GM06990 (cell line): Measurements from ENCODE around the gene SLC43A2.

Source experiments
- DNase-seq: peaks from one replicate; pipeline ENCODE4 v3.0.0-alpha.2; 2011; ENCODE audit not compliant: insufficient read length; ENCODE audit errors: extremely low read depth
- H3K27me3 ChIP-seq: replicated peaks from 2 replicates; pipeline ENCODE4 v1.6.0; 2011; ENCODE audit warnings: low read length; ENCODE audit not compliant: control insufficient read depth, insufficient read depth
- H3K36me3 ChIP-seq: 2 replicates; pipeline ENCODE4 v1.5.1; 2011; ENCODE audit warnings: low read length; ENCODE audit not compliant: control insufficient read depth, insufficient read depth
- H3K4me3 ChIP-seq: replicated peaks from 2 replicates; pipeline ENCODE4 v1.5.1; 2011; ENCODE audit warnings: low read depth, mild to moderate bottlenecking, control low read depth, low read length
- TF ChIP-seq, protein P1 (sequence below): IDR thresholded peaks from 2 replicates; pipeline ENCODE4 v1.5.1; 2011; ENCODE audit warnings: low read length, control low read depth, mild to moderate bottlenecking, inconsistent platforms; ENCODE audit not compliant: insufficient read depth, poor library complexity, severe bottlenecking

Gene SLC43A2

DNA sequence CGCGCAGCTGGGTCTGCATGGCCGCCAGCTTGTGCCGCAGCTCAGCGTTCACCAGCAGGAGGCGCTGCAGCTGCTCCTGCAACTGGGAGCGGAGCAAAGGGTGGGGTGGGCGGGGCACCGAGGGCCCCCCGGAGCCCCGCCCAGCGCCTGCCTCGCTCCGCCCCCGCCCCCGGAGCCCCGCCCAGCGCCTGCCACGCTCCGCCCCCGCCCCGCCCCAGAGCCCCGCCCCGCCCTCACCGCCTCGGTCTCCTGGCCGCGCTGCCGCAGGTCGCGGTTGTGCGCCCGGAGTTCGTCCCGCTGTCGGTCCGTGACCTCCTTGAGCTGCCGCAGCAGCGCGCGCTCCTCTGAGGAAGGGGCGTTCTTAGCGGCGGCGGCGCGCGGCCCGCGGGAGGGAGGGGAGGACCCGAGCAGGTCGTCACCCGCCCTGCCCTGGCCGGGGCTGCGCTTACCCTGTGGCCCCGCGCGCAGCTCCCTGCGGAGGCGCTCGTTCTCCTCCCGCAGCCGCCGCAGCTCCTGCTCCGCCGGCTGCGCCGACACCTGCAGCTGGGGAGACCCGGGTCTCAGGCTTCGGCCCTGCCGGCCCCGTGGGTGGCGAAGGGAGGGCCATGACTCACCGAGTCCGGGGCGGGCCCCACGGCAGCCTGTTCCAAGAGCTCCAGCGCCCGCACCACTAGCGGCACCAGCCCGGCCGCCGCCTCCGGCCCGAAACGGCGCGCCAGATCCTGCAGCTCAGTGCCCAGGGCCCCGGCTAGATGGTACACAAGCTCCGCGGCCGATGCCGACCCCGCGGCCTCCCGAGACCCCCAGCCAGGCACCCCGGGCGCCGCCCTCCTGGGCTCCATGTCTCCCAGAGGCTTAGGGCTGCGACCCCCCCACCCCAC lies 20.6 kb upstream of the SLC43A2 start:
- DNase-seq, result peak; percentile 86
- peak overlapping the region; percentile 65 for H3K4me3 ChIP-seq
- peaks cover 30% of the 10 kb centered on the region for H3K36me3 ChIP-seq

DNA sequence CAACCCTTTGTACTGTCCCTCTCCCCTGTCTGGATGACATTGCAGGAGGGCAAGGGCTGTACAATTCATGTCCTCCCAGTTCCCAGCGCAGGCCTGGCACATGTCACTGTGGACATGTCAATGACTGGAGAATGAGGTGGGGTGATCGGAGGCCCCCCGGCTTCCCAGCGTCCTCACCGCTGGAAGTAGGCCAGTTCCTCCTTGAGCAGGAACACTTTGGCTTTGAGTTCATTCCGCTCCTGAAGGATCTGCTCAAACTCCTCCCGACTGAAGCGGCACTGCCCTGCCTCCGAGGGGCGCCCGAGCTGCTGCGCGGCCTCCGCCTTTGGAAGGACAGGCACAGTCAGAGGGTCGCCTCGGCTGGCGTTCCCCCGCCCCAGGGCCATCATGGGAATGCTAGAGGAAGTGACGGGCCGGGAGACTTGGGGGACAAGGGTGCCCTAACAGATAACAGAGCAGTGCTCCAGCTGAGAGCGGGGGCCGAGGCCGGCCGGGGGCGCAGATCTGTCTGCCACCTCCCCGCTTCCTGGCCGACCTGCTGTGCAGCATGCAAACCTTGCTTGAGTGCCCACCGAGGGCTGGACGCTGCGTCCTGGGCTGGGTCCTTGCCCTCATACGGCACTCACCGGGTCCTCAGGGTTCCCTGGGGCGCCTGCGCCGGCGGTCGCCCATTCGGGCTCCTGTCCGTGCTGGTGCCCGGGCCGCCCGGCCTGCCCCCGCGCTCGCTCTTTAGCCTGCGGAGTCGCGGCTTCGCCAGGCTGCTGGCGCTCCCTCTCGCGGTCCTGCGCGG lies 19.7 kb upstream of the SLC43A2 start:
- Histone ChIP-seq H3K27me3 (no peaks in the 10 kb centered on the region), H3K36me3 (peaks cover 22% of the 10 kb centered on the region), H3K4me3 (peak overlapping the region; percentile 53)
- peak; percentile 92 for DNase-seq
- TF ChIP-seq, protein P1, sequence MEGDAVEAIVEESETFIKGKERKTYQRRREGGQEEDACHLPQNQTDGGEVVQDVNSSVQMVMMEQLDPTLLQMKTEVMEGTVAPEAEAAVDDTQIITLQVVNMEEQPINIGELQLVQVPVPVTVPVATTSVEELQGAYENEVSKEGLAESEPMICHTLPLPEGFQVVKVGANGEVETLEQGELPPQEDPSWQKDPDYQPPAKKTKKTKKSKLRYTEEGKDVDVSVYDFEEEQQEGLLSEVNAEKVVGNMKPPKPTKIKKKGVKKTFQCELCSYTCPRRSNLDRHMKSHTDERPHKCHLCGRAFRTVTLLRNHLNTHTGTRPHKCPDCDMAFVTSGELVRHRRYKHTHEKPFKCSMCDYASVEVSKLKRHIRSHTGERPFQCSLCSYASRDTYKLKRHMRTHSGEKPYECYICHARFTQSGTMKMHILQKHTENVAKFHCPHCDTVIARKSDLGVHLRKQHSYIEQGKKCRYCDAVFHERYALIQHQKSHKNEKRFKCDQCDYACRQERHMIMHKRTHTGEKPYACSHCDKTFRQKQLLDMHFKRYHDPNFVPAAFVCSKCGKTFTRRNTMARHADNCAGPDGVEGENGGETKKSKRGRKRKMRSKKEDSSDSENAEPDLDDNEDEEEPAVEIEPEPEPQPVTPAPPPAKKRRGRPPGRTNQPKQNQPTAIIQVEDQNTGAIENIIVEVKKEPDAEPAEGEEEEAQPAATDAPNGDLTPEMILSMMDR, result peak; percentile 17

More for the DNA sequence above, 20.6 kb upstream of the SLC43A2 start:
- no peaks in the 10 kb centered on the region for H3K27me3 ChIP-seq
- TF ChIP-seq, protein P1, result peak; percentile 96

DNA sequence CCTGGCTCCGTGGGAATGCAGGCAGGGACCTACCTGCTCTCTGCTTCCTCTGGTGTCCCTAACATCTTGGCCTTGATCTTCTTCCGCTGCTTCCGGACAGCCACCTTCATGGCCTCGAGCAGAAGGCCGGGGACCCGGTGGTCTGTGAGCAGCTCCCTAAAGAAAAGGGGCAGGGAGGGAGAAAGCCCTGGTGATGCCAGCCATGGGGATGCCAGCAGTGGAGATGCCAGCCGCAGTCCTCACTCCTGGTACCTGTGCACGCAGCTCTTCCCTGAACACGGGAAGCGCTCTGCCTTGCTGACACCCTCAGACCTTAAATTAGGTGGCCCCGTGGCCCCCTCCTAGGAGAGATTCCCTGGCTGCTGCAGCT lies 19.2 kb upstream of the SLC43A2 start:
- TF ChIP-seq, protein P1, result no peak
- no peaks in the 10 kb centered on the region for H3K27me3 ChIP-seq
- no peak overlapping the region for H3K4me3 ChIP-seq

DNA sequence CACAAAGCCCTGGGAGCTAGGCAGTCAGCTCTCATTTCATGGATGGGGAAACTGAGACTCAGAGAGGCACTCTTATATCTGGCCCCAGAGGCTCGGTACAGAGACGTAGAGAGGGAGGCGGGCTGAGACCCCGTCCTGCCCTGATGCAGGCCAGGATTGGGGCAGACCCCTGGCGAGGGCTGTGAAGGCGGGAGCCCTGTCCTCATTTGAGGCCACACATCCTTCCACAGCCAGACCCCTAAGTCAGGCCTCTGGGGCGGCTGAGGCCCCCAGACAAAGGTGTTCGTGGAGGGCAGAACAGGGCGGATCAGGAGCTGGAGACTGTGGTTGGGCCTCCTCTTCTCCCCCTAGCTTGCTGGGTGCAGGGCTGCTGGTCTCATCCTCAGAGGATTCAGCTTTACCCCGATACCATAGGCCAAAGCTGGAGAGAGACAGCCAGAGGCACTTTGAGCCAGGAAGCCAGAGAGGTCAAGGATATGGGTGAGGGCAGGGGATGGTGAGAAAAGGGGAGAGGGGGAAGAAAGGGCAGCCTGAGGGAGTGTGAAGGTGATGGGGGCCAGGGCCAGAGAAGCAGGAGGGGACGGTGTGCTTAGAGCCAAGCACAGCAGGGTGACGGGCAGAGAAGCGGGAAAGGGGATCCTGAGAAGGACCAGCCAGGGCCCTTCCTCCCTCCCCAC lies 17.7 kb upstream of the SLC43A2 start:
- Histone ChIP-seq H3K27me3 (no peaks in the 10 kb centered on the region), H3K36me3 (peaks cover 9% of the 10 kb centered on the region), H3K4me3 (no peak overlapping the region; the same call in 1 of the 2 replicates)
- DNase-seq, result no peak
- TF ChIP-seq, protein P1, result no peak

More for the DNA sequence above, 19.2 kb upstream of the SLC43A2 start:
- H3K36me3 ChIP-seq, result peaks cover 20% of the 10 kb centered on the region
- no peak for DNase-seq

DNA sequence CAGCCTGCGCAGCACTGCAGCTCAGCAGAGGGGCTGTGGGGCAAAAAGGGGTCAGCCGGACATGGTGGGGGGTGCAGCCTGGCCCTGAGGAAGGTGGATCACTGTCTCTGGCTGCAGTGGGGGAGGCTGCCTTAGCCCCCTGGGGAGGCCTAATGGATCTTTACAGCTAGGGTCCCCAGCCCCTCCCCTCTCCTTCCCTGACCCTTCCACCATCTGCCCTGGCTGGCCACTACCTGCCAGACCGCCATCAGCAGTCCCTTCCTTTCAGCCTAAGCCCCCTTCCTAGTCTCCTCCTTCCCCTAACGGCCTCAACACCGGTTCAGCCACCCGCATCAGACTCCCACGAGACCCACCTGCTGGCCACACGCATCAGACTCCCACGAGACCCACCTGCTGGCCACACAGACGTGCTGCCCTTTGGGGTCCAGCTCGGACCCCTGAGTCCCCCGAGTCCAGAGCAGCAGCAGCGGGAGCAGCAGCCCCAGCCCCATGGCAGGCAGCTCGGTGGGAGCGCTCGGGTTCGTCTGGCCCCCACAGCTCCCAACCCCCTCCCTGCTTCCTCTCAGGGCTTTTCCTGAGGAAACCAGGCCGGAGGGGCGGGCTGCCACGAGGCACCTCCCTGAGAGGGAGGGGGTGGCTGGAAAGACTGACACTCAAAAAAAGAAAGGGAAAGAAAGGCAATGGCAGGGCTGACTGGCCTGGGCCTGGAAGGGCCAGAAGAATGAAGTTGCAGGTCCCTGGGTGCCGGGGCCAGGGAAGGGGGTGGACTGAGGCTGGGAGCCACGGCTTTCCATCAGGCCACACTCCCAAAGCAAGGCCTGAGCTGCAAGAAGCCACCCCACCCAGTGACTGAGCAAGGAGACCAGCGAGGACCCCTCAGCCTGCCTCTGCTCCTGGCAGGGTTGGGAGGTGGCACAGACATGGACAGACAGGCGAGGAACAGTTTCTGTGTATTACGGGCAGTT lies 16.9 kb upstream of the SLC43A2 start, which contains the start of gene SCARF1:
Gene SCARF1 (minus strand): TSS at position 526 of the 965 bp plus-strand sequence. CDS start 35 bp downstream, at position 491.
- Histone ChIP-seq H3K36me3 (peaks cover 3% of the 10 kb centered on the region; the same call in 1 of the 2 replicates), H3K4me3 (peak within 1 kb of the TSS; percentile 63), H3K27me3 (no peaks in the 10 kb centered on the region)
- DNase-seq, result no peak
- TF ChIP-seq, protein P1, result no peak
